ENCODE measurements around the gene RABL6. TPM values are rescaled to one million over a fixed set of nuclear protein-coding genes. Genes with fewer than 3 reads are reported as not detected.
"Not testable (repeated sequence)": the region's sequence is repeated elsewhere in the genome, so short reads cannot be mapped to it uniquely, and the experiment has no call there.

Gene RABL6
- polyA plus RNA-seq, 2 donors: 46.5 to 61.7 TPM

- H3K9me3 ChIP-seq (ENCODE audit: control insufficient read depth in 2 of 2, insufficient read depth in 1 of 2, low read depth in 1 of 2, low read length in 1 of 2): peaks cover 3 to 8% of the 10 kb centered on the region in 2 donors
- H3K36me3 ChIP-seq (ENCODE audit: control insufficient read depth in 2 of 2, insufficient read depth in 2 of 2, low read length in 1 of 2): no peaks in the 10 kb centered on the region
- no peak overlapping the region for H3K4me3 ChIP-seq (ENCODE audit: low read depth in 1 of 2, low read length in 2 of 2)
- H3K27ac ChIP-seq (ENCODE audit: low read depth in 2 of 2, low read length in 1 of 2): no peak overlapping the region
- WGBS, 2 donors: 80 to 94% methylated on average over 6 of the region's 6 CpGs
- no peaks in the 10 kb centered on the region for H3K27me3 ChIP-seq (ENCODE audit: control insufficient read depth in 1 of 2, insufficient read depth in 2 of 2, low read length in 2 of 2)
- H3K4me1 ChIP-seq (ENCODE audit: control insufficient read depth in 2 of 2, insufficient read depth in 2 of 2, low read length in 1 of 2): peaks cover 0 to 2% of the 10 kb centered on the region in 2 donors
These were observed 32.6 kb upstream of the RABL6 start for GRCh38 chr9:136775191-136775590.

- no peak overlapping the region for H3K27ac ChIP-seq (ENCODE audit: low read depth in 2 of 2, low read length in 1 of 2)
- H3K4me1 ChIP-seq (ENCODE audit: control insufficient read depth in 2 of 2, insufficient read depth in 2 of 2, low read length in 1 of 2): peaks cover 0 to 2% of the 10 kb centered on the region in 2 donors
- no peaks in the 10 kb centered on the region for H3K27me3 ChIP-seq (ENCODE audit: control insufficient read depth in 1 of 2, insufficient read depth in 2 of 2, low read length in 2 of 2)
- WGBS, 2 donors: 68% methylated on average over 7 of the region's 7 CpGs
- no peak overlapping the region for H3K4me3 ChIP-seq (ENCODE audit: low read depth in 1 of 2, low read length in 2 of 2)
- peaks cover 3 to 8% of the 10 kb centered on the region in 2 donors for H3K9me3 ChIP-seq (ENCODE audit: control insufficient read depth in 2 of 2, insufficient read depth in 1 of 2, low read depth in 1 of 2, low read length in 1 of 2)
- H3K36me3 ChIP-seq (ENCODE audit: control insufficient read depth in 2 of 2, insufficient read depth in 2 of 2, low read length in 1 of 2): no peaks in the 10 kb centered on the region
These were observed 30.8 kb upstream of the RABL6 start for GRCh38 chr9:136776947-136777346.

- WGBS, 2 donors: 69% methylated on average over 14 of the region's 14 CpGs
- H3K4me3 ChIP-seq (ENCODE audit: low read depth in 1 of 2, low read length in 2 of 2): no peak overlapping the region
- no peaks in the 10 kb centered on the region for H3K27me3 ChIP-seq (ENCODE audit: control insufficient read depth in 1 of 2, insufficient read depth in 2 of 2, low read length in 2 of 2)
- H3K27ac ChIP-seq (ENCODE audit: low read depth in 2 of 2, low read length in 1 of 2): no peak overlapping the region
- H3K36me3 ChIP-seq (ENCODE audit: control insufficient read depth in 2 of 2, insufficient read depth in 2 of 2, low read length in 1 of 2): no peaks in the 10 kb centered on the region
- peaks cover 3 to 8% of the 10 kb centered on the region in 2 donors for H3K9me3 ChIP-seq (ENCODE audit: control insufficient read depth in 2 of 2, insufficient read depth in 1 of 2, low read depth in 1 of 2, low read length in 1 of 2)
- H3K4me1 ChIP-seq (ENCODE audit: control insufficient read depth in 2 of 2, insufficient read depth in 2 of 2, low read length in 1 of 2): peaks cover 0 to 2% of the 10 kb centered on the region in 2 donors
These were observed 30.4 kb upstream of the RABL6 start for GRCh38 chr9:136777359-136777758.

DNA sequence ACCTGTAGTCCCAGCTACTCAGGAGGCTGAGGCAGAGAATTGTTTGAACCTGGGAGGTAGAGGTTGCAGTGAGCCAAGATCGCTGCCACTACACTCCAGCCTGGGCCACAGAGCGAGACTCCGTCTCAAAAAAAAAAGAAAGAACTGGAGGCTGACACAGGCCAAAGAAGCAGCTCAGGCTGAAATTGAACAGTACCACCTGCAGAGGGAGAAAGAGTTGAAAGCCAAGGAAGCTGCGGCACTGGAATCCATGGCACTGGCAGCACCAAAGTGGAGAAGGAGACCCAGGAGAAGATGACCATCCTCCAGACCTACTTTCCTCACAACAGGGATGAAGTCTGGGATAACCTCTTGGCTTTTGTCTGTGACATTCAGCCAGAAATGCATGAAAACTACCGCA lies 27.9 kb upstream of the RABL6 start:
- no peak overlapping the region for H3K27ac ChIP-seq (ENCODE audit: low read depth in 2 of 2, low read length in 1 of 2)
- 70 to 75% methylated on average over 5 of the region's 5 CpGs for WGBS, 2 donors
- no peak overlapping the region for H3K4me3 ChIP-seq (ENCODE audit: low read depth in 1 of 2, low read length in 2 of 2)

DNA sequence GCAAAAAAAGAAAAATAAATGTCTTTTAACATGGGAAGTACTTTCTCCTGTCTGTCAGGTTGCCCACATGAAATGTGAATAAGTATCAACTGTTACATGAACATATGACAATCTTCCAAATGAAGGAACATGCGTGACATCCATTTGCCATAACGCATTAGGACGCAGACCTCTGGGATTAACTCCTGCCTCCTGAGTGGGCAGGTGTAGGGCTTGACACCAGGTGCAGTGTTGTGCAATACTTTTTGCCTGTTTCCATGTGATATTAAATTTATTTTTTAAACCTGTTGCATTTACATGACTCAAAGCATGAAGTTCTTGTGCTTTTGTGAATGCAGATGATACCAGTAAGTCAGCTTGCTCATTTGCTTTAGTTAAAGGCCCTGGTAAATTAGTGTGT lies 25.3 kb upstream of the RABL6 start:
- no peaks in the 10 kb centered on the region for H3K4me1 ChIP-seq (ENCODE audit: control insufficient read depth in 2 of 2, insufficient read depth in 2 of 2, low read length in 1 of 2)
- H3K27me3 ChIP-seq (ENCODE audit: control insufficient read depth in 1 of 2, insufficient read depth in 2 of 2, low read length in 2 of 2): no peaks in the 10 kb centered on the region
- no peak overlapping the region for H3K4me3 ChIP-seq (ENCODE audit: low read depth in 1 of 2, low read length in 2 of 2)
- no peaks in the 10 kb centered on the region for H3K9me3 ChIP-seq (ENCODE audit: control insufficient read depth in 2 of 2, insufficient read depth in 1 of 2, low read depth in 1 of 2, low read length in 1 of 2)
- WGBS, 2 donors: 87 to 90% methylated on average over 3 of the region's 3 CpGs
- no peaks in the 10 kb centered on the region for H3K36me3 ChIP-seq (ENCODE audit: control insufficient read depth in 2 of 2, insufficient read depth in 2 of 2, low read length in 1 of 2)
- H3K27ac ChIP-seq (ENCODE audit: low read depth in 2 of 2, low read length in 1 of 2): no peak overlapping the region

More for the DNA sequence above, 27.9 kb upstream of the RABL6 start:
- H3K4me1 ChIP-seq (ENCODE audit: control insufficient read depth in 2 of 2, insufficient read depth in 2 of 2, low read length in 1 of 2): no peaks in the 10 kb centered on the region
- H3K27me3 ChIP-seq (ENCODE audit: control insufficient read depth in 1 of 2, insufficient read depth in 2 of 2, low read length in 2 of 2): no peaks in the 10 kb centered on the region
- no peaks in the 10 kb centered on the region for H3K9me3 ChIP-seq (ENCODE audit: control insufficient read depth in 2 of 2, insufficient read depth in 1 of 2, low read depth in 1 of 2, low read length in 1 of 2)
- H3K36me3 ChIP-seq (ENCODE audit: control insufficient read depth in 2 of 2, insufficient read depth in 2 of 2, low read length in 1 of 2): no peaks in the 10 kb centered on the region

GRCh38 chr9:136784249-136784996 lies 23.3 kb upstream of the RABL6 start:
- no peaks in the 10 kb centered on the region for H3K36me3 ChIP-seq (ENCODE audit: control insufficient read depth in 2 of 2, insufficient read depth in 2 of 2, low read length in 1 of 2)
- no peaks in the 10 kb centered on the region for H3K27me3 ChIP-seq (ENCODE audit: control insufficient read depth in 1 of 2, insufficient read depth in 2 of 2, low read length in 2 of 2)
- H3K9me3 ChIP-seq (ENCODE audit: control insufficient read depth in 2 of 2, insufficient read depth in 1 of 2, low read depth in 1 of 2, low read length in 1 of 2): no peaks in the 10 kb centered on the region
- H3K4me3 ChIP-seq (ENCODE audit: low read depth in 1 of 2, low read length in 2 of 2): no peak overlapping the region
- H3K27ac ChIP-seq (ENCODE audit: low read depth in 2 of 2, low read length in 1 of 2): no peak overlapping the region
- WGBS, 2 donors: 32 to 36% methylated on average over 9 of the region's 9 CpGs
- no peaks in the 10 kb centered on the region for H3K4me1 ChIP-seq (ENCODE audit: control insufficient read depth in 2 of 2, insufficient read depth in 2 of 2, low read length in 1 of 2)

GRCh38 chr9:136784997-136785361 lies 22.8 kb upstream of the RABL6 start:
- H3K36me3 ChIP-seq (ENCODE audit: control insufficient read depth in 2 of 2, insufficient read depth in 2 of 2, low read length in 1 of 2): no peaks in the 10 kb centered on the region
- H3K4me3 ChIP-seq (ENCODE audit: low read depth in 1 of 2, low read length in 2 of 2): no peak overlapping the region
- no peak overlapping the region for H3K27ac ChIP-seq (ENCODE audit: low read depth in 2 of 2, low read length in 1 of 2)
- no peaks in the 10 kb centered on the region for H3K27me3 ChIP-seq (ENCODE audit: control insufficient read depth in 1 of 2, insufficient read depth in 2 of 2, low read length in 2 of 2)
- H3K4me1 ChIP-seq (ENCODE audit: control insufficient read depth in 2 of 2, insufficient read depth in 2 of 2, low read length in 1 of 2): no peaks in the 10 kb centered on the region
- no peaks in the 10 kb centered on the region for H3K9me3 ChIP-seq (ENCODE audit: control insufficient read depth in 2 of 2, insufficient read depth in 1 of 2, low read depth in 1 of 2, low read length in 1 of 2)
- WGBS, 2 donors: 79 to 81% methylated on average over 6 of the region's 6 CpGs

DNA sequence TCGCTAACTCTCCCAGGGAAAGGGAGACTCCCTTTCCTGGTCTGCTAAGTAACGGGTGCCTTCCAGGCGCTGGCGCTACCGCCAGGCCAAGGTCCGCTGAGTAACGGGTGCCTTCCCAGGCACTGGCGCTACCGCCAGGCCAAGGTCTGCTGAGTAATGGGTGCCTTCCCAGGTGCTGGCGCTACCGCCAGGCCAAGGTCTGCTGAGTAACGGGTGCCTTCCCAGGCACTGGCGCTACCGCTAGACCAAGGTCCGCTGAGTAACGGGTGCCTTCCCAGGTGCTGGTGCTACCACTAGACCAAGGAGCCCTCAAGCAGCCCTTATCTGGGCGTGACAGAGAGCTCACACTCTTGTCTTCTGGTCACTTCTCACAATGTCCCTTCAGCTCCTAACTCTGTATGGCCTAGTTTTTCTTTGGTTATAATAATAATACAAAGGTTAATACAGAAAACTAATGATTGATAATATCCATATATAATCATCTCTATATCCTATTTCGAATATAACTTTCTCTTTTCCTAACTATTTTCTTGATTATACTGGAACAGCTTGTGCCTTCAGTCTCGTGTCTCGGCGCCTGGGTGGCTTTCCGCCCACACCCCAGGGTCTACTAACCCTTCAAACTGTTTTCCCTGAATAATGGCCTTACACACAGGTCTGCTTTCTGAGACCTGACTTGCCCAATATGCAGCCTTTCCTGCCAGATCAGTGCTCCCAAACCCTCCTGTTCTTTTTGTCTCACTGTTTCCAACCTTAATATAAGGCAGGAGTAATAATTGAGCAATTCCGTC lies 22.0 kb upstream of the RABL6 start:
- H3K27me3 ChIP-seq (ENCODE audit: control insufficient read depth in 1 of 2, insufficient read depth in 2 of 2, low read length in 2 of 2); H3K4me1 ChIP-seq (ENCODE audit: control insufficient read depth in 2 of 2, insufficient read depth in 2 of 2, low read length in 1 of 2); H3K9me3 ChIP-seq (ENCODE audit: control insufficient read depth in 2 of 2, insufficient read depth in 1 of 2, low read depth in 1 of 2, low read length in 1 of 2); H3K27ac ChIP-seq (ENCODE audit: low read depth in 2 of 2, low read length in 1 of 2); H3K36me3 ChIP-seq (ENCODE audit: control insufficient read depth in 2 of 2, insufficient read depth in 2 of 2, low read length in 1 of 2); H3K4me3 ChIP-seq (ENCODE audit: low read depth in 1 of 2, low read length in 2 of 2): not testable (repeated sequence)
- 73 to 80% methylated on average over 23 of the region's 23 CpGs for WGBS, 2 donors

GRCh38 chr9:136786451-136786850 lies 21.3 kb upstream of the RABL6 start:
- Histone ChIP-seq H3K9me3 (ENCODE audit: control insufficient read depth in 2 of 2, insufficient read depth in 1 of 2, low read depth in 1 of 2, low read length in 1 of 2) (no peaks in the 10 kb centered on the region), H3K27me3 (ENCODE audit: control insufficient read depth in 1 of 2, insufficient read depth in 2 of 2, low read length in 2 of 2) (no peaks in the 10 kb centered on the region), H3K36me3 (ENCODE audit: control insufficient read depth in 2 of 2, insufficient read depth in 2 of 2, low read length in 1 of 2) (no peaks in the 10 kb centered on the region), H3K4me1 (ENCODE audit: control insufficient read depth in 2 of 2, insufficient read depth in 2 of 2, low read length in 1 of 2) (no peaks in the 10 kb centered on the region), H3K27ac (ENCODE audit: low read depth in 2 of 2, low read length in 1 of 2) (no peak overlapping the region), H3K4me3 (ENCODE audit: low read depth in 1 of 2, low read length in 2 of 2) (no peak overlapping the region)
- WGBS, 2 donors: 64 to 69% methylated on average over 10 of the region's 10 CpGs

- H3K4me3 ChIP-seq (ENCODE audit: low read depth in 1 of 2, low read length in 2 of 2); H3K4me1 ChIP-seq (ENCODE audit: control insufficient read depth in 2 of 2, insufficient read depth in 2 of 2, low read length in 1 of 2); H3K27me3 ChIP-seq (ENCODE audit: control insufficient read depth in 1 of 2, insufficient read depth in 2 of 2, low read length in 2 of 2); H3K36me3 ChIP-seq (ENCODE audit: control insufficient read depth in 2 of 2, insufficient read depth in 2 of 2, low read length in 1 of 2); H3K9me3 ChIP-seq (ENCODE audit: control insufficient read depth in 2 of 2, insufficient read depth in 1 of 2, low read depth in 1 of 2, low read length in 1 of 2); H3K27ac ChIP-seq (ENCODE audit: low read depth in 2 of 2, low read length in 1 of 2): not testable (repeated sequence)
- 33 to 38% methylated on average over 4 of the region's 4 CpGs for WGBS, 2 donors
These were observed 20.8 kb upstream of the RABL6 start for GRCh38 chr9:136786983-136787382.

Measured in esophagus (tissue), 2 donors.